ENCODE results near the gene FLRT2. TPM values are rescaled to one million over a fixed set of nuclear protein-coding genes. Genes with fewer than 3 reads are reported as not detected.

The FLRT2 gene
- total RNA-seq, 1 experiment from 2014 or later: 13.2 TPM

DNA sequence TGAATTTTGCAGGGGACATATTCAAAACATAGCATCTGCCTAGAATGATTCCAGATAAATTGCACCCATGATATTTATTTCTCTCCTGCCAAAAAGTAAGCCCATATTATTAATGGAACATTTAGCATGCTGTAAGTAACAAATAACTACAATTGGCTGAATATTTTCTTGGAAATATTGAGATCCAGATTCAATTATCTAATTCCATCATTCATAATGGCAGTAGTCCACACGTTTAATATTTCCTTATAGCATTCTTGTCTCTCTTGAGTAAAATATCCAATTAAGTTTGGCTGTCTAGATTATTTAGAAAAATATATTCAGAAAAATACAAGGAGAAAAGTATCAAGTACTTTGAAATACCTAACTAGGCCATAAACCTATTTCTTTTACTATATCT is 157.5 kb downstream of the FLRT2 start:
- Mint-ChIP-seq H3K27me3 (ENCODE audit: low read depth) (no peaks in the 10 kb centered on the region), H3K4me3 (no peak overlapping the region), H3K4me1 (no peaks in the 10 kb centered on the region), H3K9me3 (peaks cover 6% of the 10 kb centered on the region; the same call in 1 of the 2 replicates), H3K36me3 (no peaks in the 10 kb centered on the region), H3K27ac (no peak overlapping the region)
- no peak for TF ChIP-seq ZNF263 (CRISPR knock-in tag; IDR thresholded peaks at IDR 0.05; ENCODE audit: low read depth)
- TF ChIP-seq, protein P1, sequence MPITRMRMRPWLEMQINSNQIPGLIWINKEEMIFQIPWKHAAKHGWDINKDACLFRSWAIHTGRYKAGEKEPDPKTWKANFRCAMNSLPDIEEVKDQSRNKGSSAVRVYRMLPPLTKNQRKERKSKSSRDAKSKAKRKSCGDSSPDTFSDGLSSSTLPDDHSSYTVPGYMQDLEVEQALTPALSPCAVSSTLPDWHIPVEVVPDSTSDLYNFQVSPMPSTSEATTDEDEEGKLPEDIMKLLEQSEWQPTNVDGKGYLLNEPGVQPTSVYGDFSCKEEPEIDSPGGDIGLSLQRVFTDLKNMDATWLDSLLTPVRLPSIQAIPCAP (CRISPR knock-in tag; IDR thresholded peaks at IDR 0.05): no peak
- TF ChIP-seq, protein P2, sequence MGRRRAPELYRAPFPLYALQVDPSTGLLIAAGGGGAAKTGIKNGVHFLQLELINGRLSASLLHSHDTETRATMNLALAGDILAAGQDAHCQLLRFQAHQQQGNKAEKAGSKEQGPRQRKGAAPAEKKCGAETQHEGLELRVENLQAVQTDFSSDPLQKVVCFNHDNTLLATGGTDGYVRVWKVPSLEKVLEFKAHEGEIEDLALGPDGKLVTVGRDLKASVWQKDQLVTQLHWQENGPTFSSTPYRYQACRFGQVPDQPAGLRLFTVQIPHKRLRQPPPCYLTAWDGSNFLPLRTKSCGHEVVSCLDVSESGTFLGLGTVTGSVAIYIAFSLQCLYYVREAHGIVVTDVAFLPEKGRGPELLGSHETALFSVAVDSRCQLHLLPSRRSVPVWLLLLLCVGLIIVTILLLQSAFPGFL (CRISPR knock-in tag; IDR thresholded peaks at IDR 0.05; ENCODE audit: borderline replicate concordance): no peak
- TF ChIP-seq MXD4 (CRISPR knock-in tag; IDR thresholded peaks at IDR 0.05; ENCODE audit: borderline replicate concordance): no peak
- TF ChIP-seq TEAD1 (CRISPR knock-in tag; IDR thresholded peaks at IDR 0.05): no peak
- no peak for TF ChIP-seq NFATC4 (CRISPR knock-in tag; IDR thresholded peaks at IDR 0.05)
- TF ChIP-seq, protein P3, sequence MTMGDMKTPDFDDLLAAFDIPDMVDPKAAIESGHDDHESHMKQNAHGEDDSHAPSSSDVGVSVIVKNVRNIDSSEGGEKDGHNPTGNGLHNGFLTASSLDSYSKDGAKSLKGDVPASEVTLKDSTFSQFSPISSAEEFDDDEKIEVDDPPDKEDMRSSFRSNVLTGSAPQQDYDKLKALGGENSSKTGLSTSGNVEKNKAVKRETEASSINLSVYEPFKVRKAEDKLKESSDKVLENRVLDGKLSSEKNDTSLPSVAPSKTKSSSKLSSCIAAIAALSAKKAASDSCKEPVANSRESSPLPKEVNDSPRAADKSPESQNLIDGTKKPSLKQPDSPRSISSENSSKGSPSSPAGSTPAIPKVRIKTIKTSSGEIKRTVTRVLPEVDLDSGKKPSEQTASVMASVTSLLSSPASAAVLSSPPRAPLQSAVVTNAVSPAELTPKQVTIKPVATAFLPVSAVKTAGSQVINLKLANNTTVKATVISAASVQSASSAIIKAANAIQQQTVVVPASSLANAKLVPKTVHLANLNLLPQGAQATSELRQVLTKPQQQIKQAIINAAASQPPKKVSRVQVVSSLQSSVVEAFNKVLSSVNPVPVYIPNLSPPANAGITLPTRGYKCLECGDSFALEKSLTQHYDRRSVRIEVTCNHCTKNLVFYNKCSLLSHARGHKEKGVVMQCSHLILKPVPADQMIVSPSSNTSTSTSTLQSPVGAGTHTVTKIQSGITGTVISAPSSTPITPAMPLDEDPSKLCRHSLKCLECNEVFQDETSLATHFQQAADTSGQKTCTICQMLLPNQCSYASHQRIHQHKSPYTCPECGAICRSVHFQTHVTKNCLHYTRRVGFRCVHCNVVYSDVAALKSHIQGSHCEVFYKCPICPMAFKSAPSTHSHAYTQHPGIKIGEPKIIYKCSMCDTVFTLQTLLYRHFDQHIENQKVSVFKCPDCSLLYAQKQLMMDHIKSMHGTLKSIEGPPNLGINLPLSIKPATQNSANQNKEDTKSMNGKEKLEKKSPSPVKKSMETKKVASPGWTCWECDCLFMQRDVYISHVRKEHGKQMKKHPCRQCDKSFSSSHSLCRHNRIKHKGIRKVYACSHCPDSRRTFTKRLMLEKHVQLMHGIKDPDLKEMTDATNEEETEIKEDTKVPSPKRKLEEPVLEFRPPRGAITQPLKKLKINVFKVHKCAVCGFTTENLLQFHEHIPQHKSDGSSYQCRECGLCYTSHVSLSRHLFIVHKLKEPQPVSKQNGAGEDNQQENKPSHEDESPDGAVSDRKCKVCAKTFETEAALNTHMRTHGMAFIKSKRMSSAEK (CRISPR knock-in tag; IDR thresholded peaks at IDR 0.05; ENCODE audit: borderline replicate concordance): no peak
- TF ChIP-seq NR2C2 (CRISPR knock-in tag; IDR thresholded peaks at IDR 0.05): no peak
- no peak for TF ChIP-seq ETV6 (CRISPR knock-in tag; IDR thresholded peaks at IDR 0.05)
- TF ChIP-seq, protein P4, sequence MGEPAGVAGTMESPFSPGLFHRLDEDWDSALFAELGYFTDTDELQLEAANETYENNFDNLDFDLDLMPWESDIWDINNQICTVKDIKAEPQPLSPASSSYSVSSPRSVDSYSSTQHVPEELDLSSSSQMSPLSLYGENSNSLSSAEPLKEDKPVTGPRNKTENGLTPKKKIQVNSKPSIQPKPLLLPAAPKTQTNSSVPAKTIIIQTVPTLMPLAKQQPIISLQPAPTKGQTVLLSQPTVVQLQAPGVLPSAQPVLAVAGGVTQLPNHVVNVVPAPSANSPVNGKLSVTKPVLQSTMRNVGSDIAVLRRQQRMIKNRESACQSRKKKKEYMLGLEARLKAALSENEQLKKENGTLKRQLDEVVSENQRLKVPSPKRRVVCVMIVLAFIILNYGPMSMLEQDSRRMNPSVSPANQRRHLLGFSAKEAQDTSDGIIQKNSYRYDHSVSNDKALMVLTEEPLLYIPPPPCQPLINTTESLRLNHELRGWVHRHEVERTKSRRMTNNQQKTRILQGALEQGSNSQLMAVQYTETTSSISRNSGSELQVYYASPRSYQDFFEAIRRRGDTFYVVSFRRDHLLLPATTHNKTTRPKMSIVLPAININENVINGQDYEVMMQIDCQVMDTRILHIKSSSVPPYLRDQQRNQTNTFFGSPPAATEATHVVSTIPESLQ (CRISPR knock-in tag; IDR thresholded peaks at IDR 0.05): no peak
- no peak for TF ChIP-seq FOXP1 (CRISPR knock-in tag; IDR thresholded peaks at IDR 0.05; ENCODE audit: borderline replicate concordance)
- TF ChIP-seq, protein P5, sequence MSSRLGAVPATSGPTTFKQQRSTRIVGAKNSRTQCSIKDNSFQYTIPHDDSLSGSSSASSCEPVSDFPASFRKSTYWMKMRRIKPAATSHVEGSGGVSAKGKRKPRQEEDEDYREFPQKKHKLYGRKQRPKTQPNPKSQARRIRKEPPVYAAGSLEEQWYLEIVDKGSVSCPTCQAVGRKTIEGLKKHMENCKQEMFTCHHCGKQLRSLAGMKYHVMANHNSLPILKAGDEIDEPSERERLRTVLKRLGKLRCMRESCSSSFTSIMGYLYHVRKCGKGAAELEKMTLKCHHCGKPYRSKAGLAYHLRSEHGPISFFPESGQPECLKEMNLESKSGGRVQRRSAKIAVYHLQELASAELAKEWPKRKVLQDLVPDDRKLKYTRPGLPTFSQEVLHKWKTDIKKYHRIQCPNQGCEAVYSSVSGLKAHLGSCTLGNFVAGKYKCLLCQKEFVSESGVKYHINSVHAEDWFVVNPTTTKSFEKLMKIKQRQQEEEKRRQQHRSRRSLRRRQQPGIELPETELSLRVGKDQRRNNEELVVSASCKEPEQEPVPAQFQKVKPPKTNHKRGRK (CRISPR knock-in tag; IDR thresholded peaks at IDR 0.05; ENCODE audit: borderline replicate concordance): no peak
- TF ChIP-seq, protein P6, sequence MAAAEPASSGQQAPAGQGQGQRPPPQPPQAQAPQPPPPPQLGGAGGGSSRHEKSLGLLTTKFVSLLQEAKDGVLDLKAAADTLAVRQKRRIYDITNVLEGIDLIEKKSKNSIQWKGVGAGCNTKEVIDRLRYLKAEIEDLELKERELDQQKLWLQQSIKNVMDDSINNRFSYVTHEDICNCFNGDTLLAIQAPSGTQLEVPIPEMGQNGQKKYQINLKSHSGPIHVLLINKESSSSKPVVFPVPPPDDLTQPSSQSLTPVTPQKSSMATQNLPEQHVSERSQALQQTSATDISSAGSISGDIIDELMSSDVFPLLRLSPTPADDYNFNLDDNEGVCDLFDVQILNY (CRISPR knock-in tag; IDR thresholded peaks at IDR 0.05): no peak
- TF ChIP-seq, protein P7, sequence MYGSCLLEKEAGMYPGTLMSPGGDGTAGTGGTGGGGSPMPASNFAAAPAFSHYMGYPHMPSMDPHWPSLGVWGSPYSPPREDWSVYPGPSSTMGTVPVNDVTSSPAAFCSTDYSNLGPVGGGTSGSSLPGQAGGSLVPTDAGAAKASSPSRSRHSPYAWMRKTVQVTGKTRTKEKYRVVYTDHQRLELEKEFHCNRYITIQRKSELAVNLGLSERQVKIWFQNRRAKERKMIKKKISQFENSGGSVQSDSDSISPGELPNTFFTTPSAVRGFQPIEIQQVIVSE (CRISPR knock-in tag; IDR thresholded peaks at IDR 0.05; ENCODE audit: borderline replicate concordance): no peak
- TF ChIP-seq TCF7 (CRISPR knock-in tag; IDR thresholded peaks at IDR 0.05; ENCODE audit: low read depth): no peak
- TF ChIP-seq SMAD3 (CRISPR knock-in tag; IDR thresholded peaks at IDR 0.05; ENCODE audit: borderline replicate concordance): no peak
- TF ChIP-seq, protein P8, sequence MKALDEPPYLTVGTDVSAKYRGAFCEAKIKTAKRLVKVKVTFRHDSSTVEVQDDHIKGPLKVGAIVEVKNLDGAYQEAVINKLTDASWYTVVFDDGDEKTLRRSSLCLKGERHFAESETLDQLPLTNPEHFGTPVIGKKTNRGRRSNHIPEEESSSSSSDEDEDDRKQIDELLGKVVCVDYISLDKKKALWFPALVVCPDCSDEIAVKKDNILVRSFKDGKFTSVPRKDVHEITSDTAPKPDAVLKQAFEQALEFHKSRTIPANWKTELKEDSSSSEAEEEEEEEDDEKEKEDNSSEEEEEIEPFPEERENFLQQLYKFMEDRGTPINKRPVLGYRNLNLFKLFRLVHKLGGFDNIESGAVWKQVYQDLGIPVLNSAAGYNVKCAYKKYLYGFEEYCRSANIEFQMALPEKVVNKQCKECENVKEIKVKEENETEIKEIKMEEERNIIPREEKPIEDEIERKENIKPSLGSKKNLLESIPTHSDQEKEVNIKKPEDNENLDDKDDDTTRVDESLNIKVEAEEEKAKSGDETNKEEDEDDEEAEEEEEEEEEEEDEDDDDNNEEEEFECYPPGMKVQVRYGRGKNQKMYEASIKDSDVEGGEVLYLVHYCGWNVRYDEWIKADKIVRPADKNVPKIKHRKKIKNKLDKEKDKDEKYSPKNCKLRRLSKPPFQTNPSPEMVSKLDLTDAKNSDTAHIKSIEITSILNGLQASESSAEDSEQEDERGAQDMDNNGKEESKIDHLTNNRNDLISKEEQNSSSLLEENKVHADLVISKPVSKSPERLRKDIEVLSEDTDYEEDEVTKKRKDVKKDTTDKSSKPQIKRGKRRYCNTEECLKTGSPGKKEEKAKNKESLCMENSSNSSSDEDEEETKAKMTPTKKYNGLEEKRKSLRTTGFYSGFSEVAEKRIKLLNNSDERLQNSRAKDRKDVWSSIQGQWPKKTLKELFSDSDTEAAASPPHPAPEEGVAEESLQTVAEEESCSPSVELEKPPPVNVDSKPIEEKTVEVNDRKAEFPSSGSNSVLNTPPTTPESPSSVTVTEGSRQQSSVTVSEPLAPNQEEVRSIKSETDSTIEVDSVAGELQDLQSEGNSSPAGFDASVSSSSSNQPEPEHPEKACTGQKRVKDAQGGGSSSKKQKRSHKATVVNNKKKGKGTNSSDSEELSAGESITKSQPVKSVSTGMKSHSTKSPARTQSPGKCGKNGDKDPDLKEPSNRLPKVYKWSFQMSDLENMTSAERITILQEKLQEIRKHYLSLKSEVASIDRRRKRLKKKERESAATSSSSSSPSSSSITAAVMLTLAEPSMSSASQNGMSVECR (CRISPR knock-in tag; IDR thresholded peaks at IDR 0.05; ENCODE audit: borderline replicate concordance): no peak
- TF ChIP-seq, protein P9, sequence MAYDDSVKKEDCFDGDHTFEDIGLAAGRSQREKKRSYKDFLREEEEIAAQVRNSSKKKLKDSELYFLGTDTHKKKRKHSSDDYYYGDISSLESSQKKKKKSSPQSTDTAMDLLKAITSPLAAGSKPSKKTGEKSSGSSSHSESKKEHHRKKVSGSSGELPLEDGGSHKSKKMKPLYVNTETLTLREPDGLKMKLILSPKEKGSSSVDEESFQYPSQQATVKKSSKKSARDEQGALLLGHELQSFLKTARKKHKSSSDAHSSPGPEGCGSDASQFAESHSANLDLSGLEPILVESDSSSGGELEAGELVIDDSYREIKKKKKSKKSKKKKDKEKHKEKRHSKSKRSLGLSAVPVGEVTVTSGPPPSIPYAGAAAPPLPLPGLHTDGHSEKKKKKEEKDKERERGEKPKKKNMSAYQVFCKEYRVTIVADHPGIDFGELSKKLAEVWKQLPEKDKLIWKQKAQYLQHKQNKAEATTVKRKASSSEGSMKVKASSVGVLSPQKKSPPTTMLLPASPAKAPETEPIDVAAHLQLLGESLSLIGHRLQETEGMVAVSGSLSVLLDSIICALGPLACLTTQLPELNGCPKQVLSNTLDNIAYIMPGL (CRISPR knock-in tag; IDR thresholded peaks at IDR 0.05): no peak
- ATAC-seq (no peak), DNase-seq (ENCODE audit: low spot score) (no peak)
- ChIA-PET POLR2A (no interaction called here), CTCF (no interaction called here)
